A673 (cell line): ENCODE measurements around the gene DIDO1. TPM values are rescaled to one million over a fixed set of nuclear protein-coding genes. Genes with fewer than 3 reads are reported as not detected.

Experiments used
- BruUV-seq: library from RNA; stranded (reverse); fragments of 400-500 nt; replicated peaks from 2 replicates; lab custom pipeline; 2021; lab: Mats Ljungman, UMichigan
- CTCF ChIA-PET: fragments of 300-600 bp; sonication (Branson Sonifier 250); formaldehyde crosslinking; loops from one replicate; lab custom pipeline; 2022; ENCODE audit warnings: antibody characterized with exemption; lab: Charles Lee
- POLR2A ChIA-PET: fragments of 300-600 bp; sonication (Branson Sonifier 250); formaldehyde crosslinking; loops from one replicate; lab custom pipeline; 2022; ENCODE audit warnings: antibody characterized with exemption; ENCODE audit not compliant: low non-redundant PET; lab: Charles Lee
- DNase-seq: peaks from one replicate; pipeline ENCODE4 v3.0.0-alpha.2; 2015; ENCODE audit warnings: low spot score
- H3K27ac ChIP-seq: fragments of 200-600 bp; sonication (generic); 2 replicates; pipeline ENCODE4 v1.5.1; 2016; ENCODE audit warnings: mixed run types, low read depth, mild to moderate bottlenecking, mixed read lengths, antibody characterized with exemption, low read length; ENCODE audit not compliant: poor library complexity, severe bottlenecking
- H3K27me3 ChIP-seq: fragments of 200-600 bp; sonication (generic); replicated peaks from 2 replicates; pipeline ENCODE4 v1.6.1; 2017; ENCODE audit warnings: mixed run types, low read depth, mild to moderate bottlenecking, mixed read lengths, antibody characterized with exemption, low read length; ENCODE audit not compliant: insufficient read depth, poor library complexity
- H3K36me3 ChIP-seq: fragments of 200-600 bp; sonication (generic); 2 replicates; pipeline ENCODE4 v1.6.1; 2016; ENCODE audit warnings: mixed run types, mild to moderate bottlenecking, mixed read lengths, antibody characterized with exemption, low read length; ENCODE audit not compliant: insufficient read depth, poor library complexity, severe bottlenecking
- H3K4me1 ChIP-seq: fragments of 200-600 bp; sonication (generic); 2 replicates; pipeline ENCODE4 v1.6.1; 2017; ENCODE audit warnings: mixed run types, mild to moderate bottlenecking, mixed read lengths, antibody characterized with exemption, low read length; ENCODE audit not compliant: insufficient read depth, poor library complexity, severe bottlenecking
- H3K4me3 ChIP-seq: fragments of 200-600 bp; sonication (generic); 2 replicates; pipeline ENCODE4 v1.5.1; 2016; ENCODE audit warnings: low read depth, mixed run types, mild to moderate bottlenecking, mixed read lengths, low read length; ENCODE audit not compliant: poor library complexity, severe bottlenecking
- H3K9me3 ChIP-seq: fragments of 200-600 bp; sonication (generic); 2 replicates; pipeline ENCODE4 v1.6.1; 2016; ENCODE audit warnings: mixed run types, low read depth, mild to moderate bottlenecking, mixed read lengths, antibody characterized with exemption, low read length; ENCODE audit not compliant: poor library complexity, severe bottlenecking
- CTCF ChIP-seq: fragments of 300-800, 200-600 bp; sonication (generic); conservative IDR thresholded peaks from 2 replicates; pipeline ENCODE4 v1.5.1; 2017; ENCODE audit warnings: low read depth, mild to moderate bottlenecking, antibody characterized with exemption, low read length, moderate library complexity, mixed read lengths
- EZH2 ChIP-seq: fragments of 200-600 bp; sonication (generic); IDR thresholded peaks from 2 replicates; pipeline ENCODE4 v1.6.1; 2017; ENCODE audit warnings: borderline replicate concordance, low read depth, mild to moderate bottlenecking, mixed read lengths, antibody characterized with exemption, low read length; ENCODE audit not compliant: poor library complexity, severe bottlenecking
- intact Hi-C: fragments of 100-400 bp; cut with micrococcal nuclease; formaldehyde crosslinking; loops from one replicate; pipeline ENCODE4 v1.10.0; 2022; ENCODE audit not compliant: unreplicated experiment
- total RNA-seq: library from RNA; stranded (reverse); gene quantifications from 2 replicates; pipeline ENCODE4 v1.2.3, GENCODE V29; 2021

Gene DIDO1
- total RNA-seq, 1 experiment from 2014 or later = 64.4 TPM

GRCh38 chr20:62832951-62833391 is 93.3 kb downstream of the DIDO1 start:
- TF ChIP-seq CTCF (no peak), EZH2 (no peak)

GRCh38 chr20:62832212-62832922 is 93.9 kb downstream of the DIDO1 start:
- CTCF ChIA-PET = no interaction called here
- intact Hi-C loops = no loop called here
- TF ChIP-seq CTCF = no peak
- no peak for TF ChIP-seq EZH2
- H3K36me3 ChIP-seq = no peaks in the 10 kb centered on the region
- H3K27ac ChIP-seq = no peak overlapping the region
- POLR2A ChIA-PET = no interaction called here
- no TSS peak for BruUV-seq
- peaks cover 26% of the 10 kb centered on the region for H3K4me1 ChIP-seq
- no peak overlapping the region for H3K4me3 ChIP-seq
- H3K9me3 ChIP-seq = no peaks in the 10 kb centered on the region
- DNase-seq = peak; percentile 72
- no peaks in the 10 kb centered on the region for H3K27me3 ChIP-seq

More at GRCh38 chr20:62832951-62833391, 93.3 kb downstream of the DIDO1 start:
- H3K9me3 ChIP-seq = no peaks in the 10 kb centered on the region
- CTCF ChIA-PET = no interaction called here
- no TSS peak for BruUV-seq
- H3K27ac ChIP-seq = no peak overlapping the region
- H3K4me3 ChIP-seq = no peak overlapping the region
- H3K27me3 ChIP-seq = no peaks in the 10 kb centered on the region
- intact Hi-C loops = no loop called here
- no peak for DNase-seq
- no peaks in the 10 kb centered on the region for H3K36me3 ChIP-seq
- H3K4me1 ChIP-seq = peaks cover 26% of the 10 kb centered on the region
- POLR2A ChIA-PET = no interaction called here

GRCh38 chr20:62831854-62832211 is 94.5 kb downstream of the DIDO1 start:
- Histone ChIP-seq H3K27me3 (no peaks in the 10 kb centered on the region), H3K9me3 (no peaks in the 10 kb centered on the region), H3K4me3 (no peak overlapping the region), H3K4me1 (peaks cover 26% of the 10 kb centered on the region), H3K36me3 (no peaks in the 10 kb centered on the region), H3K27ac (no peak overlapping the region)
- no TSS peak for BruUV-seq
- ChIA-PET POLR2A (no interaction called here), CTCF (no interaction called here)
- intact Hi-C loops = no loop called here
- DNase-seq = no peak
- TF ChIP-seq CTCF (no peak), EZH2 (no peak)
